Measurements from ENCODE around the gene IGF2R.
"Not testable (repeated sequence)": the region's sequence is repeated elsewhere in the genome, so short reads cannot be mapped to it uniquely, and the experiment has no call there.

IGF2R gene

GRCh38 chr6:160137989-160138835, 169.3 kb downstream of the IGF2R start:
- peak; percentile 63 for DNase-seq (ENCODE audit: low read depth)
- TF ChIP-seq MAX (IDR thresholded peaks at IDR 0.05; ENCODE audit: low read depth, low read length) = peak; percentile 74
- TF ChIP-seq CTCF (IDR thresholded peaks at IDR 0.05; ENCODE audit: low read depth, low read length) = peak; percentile 73
- peak; percentile 43; the same call in 1 of the 2 replicates for TF ChIP-seq MYC (IDR thresholded peaks at IDR 0.05; ENCODE audit: low read depth, low read length)
- TF ChIP-seq POLR2A (IDR thresholded peaks at IDR 0.05; ENCODE audit: extremely low read depth, insufficient read length) = no peak
- H3K4me3 ChIP-seq (ENCODE audit: low read depth, low read length) = no peak overlapping the region

- H3K4me3 ChIP-seq (ENCODE audit: low read depth, low read length) = no peak overlapping the region
- TF ChIP-seq MAX (IDR thresholded peaks at IDR 0.05; ENCODE audit: low read depth, low read length) (no peak), POLR2A (IDR thresholded peaks at IDR 0.05; ENCODE audit: extremely low read depth, insufficient read length) (no peak), CTCF (IDR thresholded peaks at IDR 0.05; ENCODE audit: low read depth, low read length) (no peak), MYC (IDR thresholded peaks at IDR 0.05; ENCODE audit: low read depth, low read length) (no peak)
- DNase-seq (ENCODE audit: low read depth) = no peak
These were observed 170.0 kb downstream of the IGF2R start for GRCh38 chr6:160138839-160139419.

- no peak overlapping the region for H3K4me3 ChIP-seq (ENCODE audit: low read depth, low read length)
- no peak for DNase-seq (ENCODE audit: low read depth)
- no peak for TF ChIP-seq MYC (IDR thresholded peaks at IDR 0.05; ENCODE audit: low read depth, low read length)
- no peak for TF ChIP-seq MAX (IDR thresholded peaks at IDR 0.05; ENCODE audit: low read depth, low read length)
- no peak for TF ChIP-seq CTCF (IDR thresholded peaks at IDR 0.05; ENCODE audit: low read depth, low read length)
- TF ChIP-seq POLR2A (IDR thresholded peaks at IDR 0.05; ENCODE audit: extremely low read depth, insufficient read length) = no peak
These were observed 170.6 kb downstream of the IGF2R start for GRCh38 chr6:160139420-160139851.

- H3K4me3 ChIP-seq (ENCODE audit: low read depth, low read length); DNase-seq (ENCODE audit: low read depth): not testable (repeated sequence)
These were observed 171.6 kb downstream of the IGF2R start for GRCh38 chr6:160140493-160140892.

GRCh38 chr6:160141001-160141726, 172.3 kb downstream of the IGF2R start:
- no peak for DNase-seq (ENCODE audit: low read depth)
- no peak overlapping the region for H3K4me3 ChIP-seq (ENCODE audit: low read depth, low read length)
- TF ChIP-seq CTCF (IDR thresholded peaks at IDR 0.05; ENCODE audit: low read depth, low read length) = no peak
- no peak for TF ChIP-seq MAX (IDR thresholded peaks at IDR 0.05; ENCODE audit: low read depth, low read length)
- no peak for TF ChIP-seq POLR2A (IDR thresholded peaks at IDR 0.05; ENCODE audit: extremely low read depth, insufficient read length)

GRCh38 chr6:160142115-160142715, 173.3 kb downstream of the IGF2R start:
- H3K4me3 ChIP-seq (ENCODE audit: low read depth, low read length) = no peak overlapping the region
- TF ChIP-seq MYC (IDR thresholded peaks at IDR 0.05; ENCODE audit: low read depth, low read length) (no peak), MAX (IDR thresholded peaks at IDR 0.05; ENCODE audit: low read depth, low read length) (no peak), POLR2A (IDR thresholded peaks at IDR 0.05; ENCODE audit: extremely low read depth, insufficient read length) (no peak), CTCF (IDR thresholded peaks at IDR 0.05; ENCODE audit: low read depth, low read length) (no peak)
- DNase-seq (ENCODE audit: low read depth) = no peak
